Stomach smooth muscle (tissue), 2 donors: Measurements from ENCODE around the gene CCNI2.

ENCODE experiments used
- H3K27ac ChIP-seq: one replicate; pipeline ENCODE4 v1.7.0; 2013; ENCODE audit warnings: mild to moderate bottlenecking, low read length, inconsistent platforms
- H3K27me3 ChIP-seq, 2 donors: one replicate each; pipeline ENCODE4 v1.7.0; 2013; ENCODE audit warnings: low read length in 2 of 2; ENCODE audit not compliant: insufficient read depth in 2 of 2, control insufficient read depth in 1 of 2
- H3K36me3 ChIP-seq, 2 donors: one replicate each; pipeline ENCODE4 v1.7.0; 2013; ENCODE audit warnings: low read length in 2 of 2; ENCODE audit not compliant: control insufficient read depth in 2 of 2, insufficient read depth in 2 of 2
- H3K4me1 ChIP-seq: one replicate; pipeline ENCODE4 v1.7.0; 2013; ENCODE audit warnings: low read length; ENCODE audit not compliant: control insufficient read depth, insufficient read depth
- H3K4me3 ChIP-seq, 2 donors: one replicate each; pipeline ENCODE4 v1.7.0; 2013; ENCODE audit warnings: low read length in 2 of 2
- H3K9ac ChIP-seq, 2 donors: one replicate each; pipeline ENCODE4 v1.7.0; 2013; ENCODE audit warnings: low read length in 2 of 2, mild to moderate bottlenecking in 1 of 2
- H3K9me3 ChIP-seq, 2 donors: one replicate each; pipeline ENCODE4 v1.7.0; 2013; ENCODE audit warnings: low read length in 2 of 2; ENCODE audit not compliant: control insufficient read depth in 2 of 2
- donor health status: healthy.
- donor health status: Pancreatic carcinoma.

CCNI2 gene

GRCh38 chr5:132782101-132782500 lies 34.9 kb downstream of the CCNI2 start:
- H3K4me1 ChIP-seq: peaks cover 9% of the 10 kb centered on the region
- no peak overlapping the region for H3K4me3 ChIP-seq
- no peaks in the 10 kb centered on the region for H3K36me3 ChIP-seq
- no peaks in the 10 kb centered on the region for H3K9me3 ChIP-seq
- no peak overlapping the region for H3K27ac ChIP-seq
- no peaks in the 10 kb centered on the region for H3K27me3 ChIP-seq
- H3K9ac ChIP-seq: no peak overlapping the region

- Histone ChIP-seq H3K4me3 (no peak overlapping the region), H3K4me1 (no peaks in the 10 kb centered on the region), H3K9me3 (no peaks in the 10 kb centered on the region), H3K36me3 (no peaks in the 10 kb centered on the region), H3K9ac (no peak overlapping the region), H3K27me3 (no peaks in the 10 kb centered on the region), H3K27ac (no peak overlapping the region)
Measured at GRCh38 chr5:132785365-132785764, 38.1 kb downstream of the CCNI2 start.

GRCh38 chr5:132785864-132786263 lies 38.6 kb downstream of the CCNI2 start:
- H3K9ac ChIP-seq: no peak overlapping the region
- H3K4me3 ChIP-seq: no peak overlapping the region
- no peak overlapping the region for H3K27ac ChIP-seq
- H3K36me3 ChIP-seq: no peaks in the 10 kb centered on the region
- H3K4me1 ChIP-seq: no peaks in the 10 kb centered on the region
- no peaks in the 10 kb centered on the region for H3K27me3 ChIP-seq
- H3K9me3 ChIP-seq: no peaks in the 10 kb centered on the region

- Histone ChIP-seq H3K36me3 (no peaks in the 10 kb centered on the region), H3K9ac (no peak overlapping the region), H3K4me3 (no peak overlapping the region)
Measured at GRCh38 chr5:132787076-132787475, 39.9 kb downstream of the CCNI2 start.

GRCh38 chr5:132788508-132788907 lies 41.3 kb downstream of the CCNI2 start:
- Histone ChIP-seq H3K36me3 (no peaks in the 10 kb centered on the region), H3K9ac (no peak overlapping the region), H3K27ac (no peak overlapping the region), H3K27me3 (peaks cover 0 to 4% of the 10 kb centered on the region in 2 donors), H3K9me3 (no peaks in the 10 kb centered on the region), H3K4me1 (no peaks in the 10 kb centered on the region), H3K4me3 (no peak overlapping the region)

More at GRCh38 chr5:132787076-132787475, 39.9 kb downstream of the CCNI2 start:
- H3K27ac ChIP-seq: no peak overlapping the region
- H3K9me3 ChIP-seq: no peaks in the 10 kb centered on the region
- no peaks in the 10 kb centered on the region for H3K27me3 ChIP-seq
- no peaks in the 10 kb centered on the region for H3K4me1 ChIP-seq

- H3K36me3 ChIP-seq: no peaks in the 10 kb centered on the region
- peaks cover 0 to 4% of the 10 kb centered on the region in 2 donors for H3K27me3 ChIP-seq
- H3K9ac ChIP-seq: no peak overlapping the region
- no peak overlapping the region for H3K27ac ChIP-seq
- no peak overlapping the region for H3K4me3 ChIP-seq
- H3K4me1 ChIP-seq: no peaks in the 10 kb centered on the region
- H3K9me3 ChIP-seq: no peaks in the 10 kb centered on the region
Measured at GRCh38 chr5:132788990-132789886, 42.0 kb downstream of the CCNI2 start.

- Histone ChIP-seq H3K36me3 (no peaks in the 10 kb centered on the region), H3K27ac (no peak overlapping the region), H3K4me1 (no peaks in the 10 kb centered on the region), H3K9me3 (no peaks in the 10 kb centered on the region), H3K4me3 (no peak overlapping the region), H3K9ac (no peak overlapping the region), H3K27me3 (peaks cover 0 to 4% of the 10 kb centered on the region in 2 donors)
Measured at GRCh38 chr5:132790201-132790865, 43.1 kb downstream of the CCNI2 start.

GRCh38 chr5:132791026-132791425 lies 43.8 kb downstream of the CCNI2 start:
- peaks cover 0 to 4% of the 10 kb centered on the region in 2 donors for H3K27me3 ChIP-seq
- no peak overlapping the region for H3K4me3 ChIP-seq
- no peaks in the 10 kb centered on the region for H3K4me1 ChIP-seq
- no peak overlapping the region for H3K27ac ChIP-seq
- H3K36me3 ChIP-seq: no peaks in the 10 kb centered on the region
- H3K9me3 ChIP-seq: no peaks in the 10 kb centered on the region
- no peak overlapping the region for H3K9ac ChIP-seq

GRCh38 chr5:132797651-132798050 lies 50.4 kb downstream of the CCNI2 start:
- Histone ChIP-seq H3K4me3 (no peak overlapping the region), H3K36me3 (no peaks in the 10 kb centered on the region), H3K9ac (no peak overlapping the region), H3K9me3 (no peaks in the 10 kb centered on the region), H3K27me3 (peaks cover 7% of the 10 kb centered on the region in 2 donors), H3K4me1 (no peaks in the 10 kb centered on the region), H3K27ac (no peak overlapping the region)

- H3K9ac ChIP-seq: no peak overlapping the region
- no peaks in the 10 kb centered on the region for H3K9me3 ChIP-seq
- no peaks in the 10 kb centered on the region for H3K4me1 ChIP-seq
- no peaks in the 10 kb centered on the region for H3K36me3 ChIP-seq
- H3K27me3 ChIP-seq: peaks cover 4 to 7% of the 10 kb centered on the region in 2 donors
- no peak overlapping the region for H3K27ac ChIP-seq
- H3K4me3 ChIP-seq: no peak overlapping the region
Measured at GRCh38 chr5:132799392-132799791, 52.2 kb downstream of the CCNI2 start.

GRCh38 chr5:132800545-132800944 lies 53.3 kb downstream of the CCNI2 start:
- Histone ChIP-seq H3K27ac (no peak overlapping the region), H3K27me3 (peaks cover 4 to 7% of the 10 kb centered on the region in 2 donors), H3K9ac (no peak overlapping the region), H3K4me1 (no peaks in the 10 kb centered on the region), H3K36me3 (no peaks in the 10 kb centered on the region), H3K4me3 (no peak overlapping the region), H3K9me3 (no peaks in the 10 kb centered on the region)
